Osteocyte (in vitro differentiated cells): ENCODE data around the gene CLMP. TPM values are rescaled to one million over a fixed set of nuclear protein-coding genes. Genes with fewer than 3 reads are reported as not detected.

Experiments used
- DNase-seq: peaks from one replicate; pipeline ENCODE4 v3.0.0; 2021; ENCODE audit warnings: mixed read lengths; ENCODE audit not compliant: unreplicated experiment; ENCODE audit errors: extremely low spot score
- H3K27ac Mint-ChIP-seq: one replicate; pipeline ENCODE4 v1.8.0; 2021; ENCODE audit warnings: mild to moderate bottlenecking, mixed read lengths; ENCODE audit not compliant: unreplicated experiment
- H3K27me3 Mint-ChIP-seq: one replicate; pipeline ENCODE4 v1.8.0; 2021; ENCODE audit warnings: mixed read lengths; ENCODE audit not compliant: unreplicated experiment
- H3K36me3 Mint-ChIP-seq: one replicate; pipeline ENCODE4 v1.8.0; 2021; ENCODE audit warnings: mixed read lengths; ENCODE audit not compliant: unreplicated experiment
- H3K4me1 Mint-ChIP-seq: one replicate; pipeline ENCODE4 v1.8.0; 2021; ENCODE audit warnings: mixed read lengths; ENCODE audit not compliant: unreplicated experiment
- H3K4me3 Mint-ChIP-seq: one replicate; pipeline ENCODE4 v1.8.0; 2021; ENCODE audit warnings: mild to moderate bottlenecking, moderate library complexity, mixed read lengths; ENCODE audit not compliant: unreplicated experiment
- H3K9me3 Mint-ChIP-seq: one replicate; pipeline ENCODE4 v1.8.0; 2021; ENCODE audit warnings: mixed read lengths; ENCODE audit not compliant: unreplicated experiment
- total RNA-seq: library from RNA; stranded (reverse); gene quantifications from 2 replicates; pipeline ENCODE4 v1.2.1, GENCODE V29; 2021
- TF ChIP-seq, protein P1 (sequence below): fragments of 200-600 bp; sonication (generic); IDR thresholded peaks from 2 replicates; pipeline ENCODE4 v1.5.0; 2021; ENCODE audit warnings: antibody characterized with exemption, mild to moderate bottlenecking, moderate library complexity

Gene CLMP
- total RNA-seq, 1 donor from 2014 or later = 24.8 TPM

DNA sequence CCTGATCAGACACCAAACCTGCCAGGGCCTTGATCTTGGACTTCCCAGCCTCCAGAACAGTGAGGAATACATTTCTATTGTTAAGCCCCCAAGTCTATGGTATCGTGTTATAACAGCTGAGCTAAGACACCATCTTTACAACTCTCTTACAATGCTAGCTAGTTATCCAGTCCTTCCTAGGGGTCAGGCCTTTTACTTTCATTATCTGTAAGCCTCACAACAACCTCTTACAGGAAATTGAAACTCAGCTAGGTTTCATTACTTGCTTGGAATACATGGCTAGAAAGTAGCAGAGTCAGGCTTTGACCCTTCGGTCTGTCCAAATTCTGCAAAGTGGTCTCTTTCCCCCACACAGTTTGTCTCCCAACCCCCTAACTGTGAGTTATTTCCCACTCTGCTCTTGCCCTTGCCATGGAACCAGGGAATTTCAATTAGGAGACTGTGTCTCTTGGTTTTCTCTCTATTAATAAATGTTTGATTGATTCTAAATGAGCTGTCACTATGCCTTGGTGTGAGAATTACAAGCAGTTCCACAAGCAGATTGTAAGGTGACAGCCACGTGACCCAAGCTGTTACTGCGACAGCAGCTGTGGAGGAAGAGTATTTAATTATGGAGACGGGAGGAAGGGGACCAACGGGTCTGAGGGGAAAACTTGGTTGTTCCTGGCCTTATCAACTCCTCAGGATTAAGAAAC, 38.4 kb upstream of the CLMP start:
- H3K36me3 Mint-ChIP-seq = no peaks in the 10 kb centered on the region
- H3K4me1 Mint-ChIP-seq = peaks cover 12% of the 10 kb centered on the region
- TF ChIP-seq, protein P1, sequence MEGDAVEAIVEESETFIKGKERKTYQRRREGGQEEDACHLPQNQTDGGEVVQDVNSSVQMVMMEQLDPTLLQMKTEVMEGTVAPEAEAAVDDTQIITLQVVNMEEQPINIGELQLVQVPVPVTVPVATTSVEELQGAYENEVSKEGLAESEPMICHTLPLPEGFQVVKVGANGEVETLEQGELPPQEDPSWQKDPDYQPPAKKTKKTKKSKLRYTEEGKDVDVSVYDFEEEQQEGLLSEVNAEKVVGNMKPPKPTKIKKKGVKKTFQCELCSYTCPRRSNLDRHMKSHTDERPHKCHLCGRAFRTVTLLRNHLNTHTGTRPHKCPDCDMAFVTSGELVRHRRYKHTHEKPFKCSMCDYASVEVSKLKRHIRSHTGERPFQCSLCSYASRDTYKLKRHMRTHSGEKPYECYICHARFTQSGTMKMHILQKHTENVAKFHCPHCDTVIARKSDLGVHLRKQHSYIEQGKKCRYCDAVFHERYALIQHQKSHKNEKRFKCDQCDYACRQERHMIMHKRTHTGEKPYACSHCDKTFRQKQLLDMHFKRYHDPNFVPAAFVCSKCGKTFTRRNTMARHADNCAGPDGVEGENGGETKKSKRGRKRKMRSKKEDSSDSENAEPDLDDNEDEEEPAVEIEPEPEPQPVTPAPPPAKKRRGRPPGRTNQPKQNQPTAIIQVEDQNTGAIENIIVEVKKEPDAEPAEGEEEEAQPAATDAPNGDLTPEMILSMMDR = no peak
- no peaks in the 10 kb centered on the region for H3K9me3 Mint-ChIP-seq
- no peak overlapping the region for H3K27ac Mint-ChIP-seq
- H3K4me3 Mint-ChIP-seq = no peak overlapping the region
- DNase-seq = no peak
- H3K27me3 Mint-ChIP-seq = peaks cover 7% of the 10 kb centered on the region

DNA sequence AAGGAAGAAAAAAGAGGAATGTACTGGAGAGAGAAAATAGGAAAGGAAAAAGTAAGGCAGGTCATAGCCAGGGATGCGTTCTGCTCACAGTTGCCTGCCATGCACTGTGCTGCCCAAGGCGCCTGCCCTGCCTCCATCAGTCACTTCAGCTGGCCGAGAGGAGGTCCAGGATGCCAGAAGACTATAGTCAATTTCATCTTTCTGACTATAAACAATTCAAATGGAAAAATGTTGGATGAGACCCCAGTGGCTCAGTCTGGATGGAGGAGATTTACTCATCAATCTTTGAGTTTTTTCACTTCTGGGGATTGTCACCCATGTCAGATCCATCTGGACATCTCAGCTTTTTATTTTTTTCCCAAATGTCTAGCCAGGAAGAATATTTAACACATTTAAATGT, 36.7 kb upstream of the CLMP start:
- no peaks in the 10 kb centered on the region for H3K9me3 Mint-ChIP-seq
- no peaks in the 10 kb centered on the region for H3K36me3 Mint-ChIP-seq
- H3K4me1 Mint-ChIP-seq = peaks cover 12% of the 10 kb centered on the region
- H3K4me3 Mint-ChIP-seq = no peak overlapping the region
- TF ChIP-seq, protein P1 = no peak
- no peak overlapping the region for H3K27ac Mint-ChIP-seq
- DNase-seq = no peak
- peaks cover 14% of the 10 kb centered on the region for H3K27me3 Mint-ChIP-seq

DNA sequence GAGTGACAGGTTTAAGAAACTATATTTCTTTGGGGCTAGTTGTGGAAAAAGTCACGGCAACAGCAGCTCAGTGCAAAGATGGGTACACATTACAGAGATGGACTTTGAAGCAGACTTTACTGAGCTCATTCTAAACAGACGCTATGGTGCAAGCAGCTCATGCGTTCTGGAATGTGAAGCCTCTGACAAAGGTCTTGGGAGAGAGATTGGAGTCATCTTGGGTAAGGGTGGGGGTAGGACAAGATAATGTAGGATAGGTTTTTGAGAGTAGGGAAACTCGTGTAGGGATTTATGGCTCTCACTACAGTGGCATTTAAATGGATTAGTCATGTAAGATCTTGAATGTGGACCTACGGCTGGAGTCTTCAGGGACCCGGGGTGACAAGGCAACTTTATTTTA, 36.2 kb upstream of the CLMP start:
- no peak overlapping the region for H3K27ac Mint-ChIP-seq
- H3K36me3 Mint-ChIP-seq = no peaks in the 10 kb centered on the region
- peaks cover 14% of the 10 kb centered on the region for H3K27me3 Mint-ChIP-seq
- no peaks in the 10 kb centered on the region for H3K9me3 Mint-ChIP-seq
- TF ChIP-seq, protein P1 = no peak
- no peak for DNase-seq
- H3K4me1 Mint-ChIP-seq = peaks cover 12% of the 10 kb centered on the region
- no peak overlapping the region for H3K4me3 Mint-ChIP-seq

GRCh38 chr11:123230346-123230745, 35.3 kb upstream of the CLMP start:
- Mint-ChIP-seq H3K9me3 (no peaks in the 10 kb centered on the region), H3K36me3 (no peaks in the 10 kb centered on the region), H3K4me3 (no peak overlapping the region), H3K27ac (no peak overlapping the region), H3K27me3 (peaks cover 23% of the 10 kb centered on the region), H3K4me1 (peaks cover 5% of the 10 kb centered on the region)
- TF ChIP-seq, protein P1 = no peak
- no peak for DNase-seq

GRCh38 chr11:123228496-123229163, 33.6 kb upstream of the CLMP start:
- H3K36me3 Mint-ChIP-seq = no peaks in the 10 kb centered on the region
- TF ChIP-seq, protein P1 = no peak
- peaks cover 27% of the 10 kb centered on the region for H3K27me3 Mint-ChIP-seq
- peaks cover 2% of the 10 kb centered on the region for H3K4me1 Mint-ChIP-seq
- no peak overlapping the region for H3K27ac Mint-ChIP-seq
- no peaks in the 10 kb centered on the region for H3K9me3 Mint-ChIP-seq
- no peak for DNase-seq
- H3K4me3 Mint-ChIP-seq = no peak overlapping the region
